ENCODE data around the gene RSRC1. TPM values are rescaled to one million over a fixed set of nuclear protein-coding genes. Genes with fewer than 3 reads are reported as not detected.
A peak's percentile ranks its signal among the peaks of the same experiment; 100 is the strongest.

Gene RSRC1
- total RNA-seq, 2 experiments from 2014 or later = 76.3 to 78.1 TPM

DNA sequence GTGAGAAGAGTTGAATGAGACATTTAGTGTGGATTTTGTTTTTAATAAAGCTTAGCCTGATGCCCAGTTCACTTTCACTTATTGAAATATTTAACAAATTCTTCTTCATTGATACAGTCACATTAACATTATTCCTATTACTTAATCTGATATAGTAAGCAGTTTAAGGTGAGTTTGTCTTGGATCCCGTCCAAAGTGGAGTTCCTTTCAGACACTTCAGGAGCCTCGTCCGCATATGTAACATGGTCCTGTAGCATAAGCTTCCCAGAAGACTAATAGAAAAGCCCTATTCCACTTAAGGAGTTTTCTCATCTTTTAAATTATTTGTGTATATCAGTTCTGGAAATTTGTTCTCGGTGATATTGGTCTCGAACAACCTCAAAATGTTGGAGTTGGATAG, 421.4 kb downstream of the RSRC1 start:
- H3K9me3 ChIP-seq (ENCODE audit: low read length) = no peaks in the 10 kb centered on the region
- TF ChIP-seq EZH2phosphoT487 (IDR thresholded peaks at IDR 0.05; ENCODE audit: borderline replicate concordance, low read depth, low read length) (no peak), CTCF (conservative IDR thresholded peaks at IDR 0.05; ENCODE audit: low read length) (no peak)
- H3K36me3 ChIP-seq (ENCODE audit: insufficient read depth, low read length) = no peaks in the 10 kb centered on the region
- no peak overlapping the region for H3K4me3 ChIP-seq (ENCODE audit: low read depth, low read length, poor library complexity, severe bottlenecking)
- H4K20me1 ChIP-seq (ENCODE audit: insufficient read depth, low read length) = no peaks in the 10 kb centered on the region
- H3K4me1 ChIP-seq (ENCODE audit: insufficient read depth, low read length, poor library complexity, severe bottlenecking) = no peaks in the 10 kb centered on the region
- H3K4me2 ChIP-seq (ENCODE audit: low read length) = no peak overlapping the region
- no peak for DNase-seq (ENCODE audit: low spot score)
- no peaks in the 10 kb centered on the region for H3K9me2 ChIP-seq (ENCODE audit: insufficient read depth, low read length)
- H3K79me2 ChIP-seq (ENCODE audit: insufficient read depth, low read depth, low read length) = no peaks in the 10 kb centered on the region
- no peak overlapping the region for H3K27ac ChIP-seq (ENCODE audit: low read depth, low read length, poor library complexity, severe bottlenecking)
- ChIA-PET CTCF (ENCODE audit: unreplicated experiment) (no interaction called here), POLR2A (no interaction called here)
- intact Hi-C loops (cut with micrococcal nuclease; ENCODE audit: unreplicated experiment) = loop anchor here (5.0 kb wide), 2 partner anchors 99 to 914 kb away; no protein-coding TSS in a partner anchor
- no TSS peak for BruUV-seq (replicated peaks)
- no peak overlapping the region for H2AFZ ChIP-seq (ENCODE audit: low read length)

DNA sequence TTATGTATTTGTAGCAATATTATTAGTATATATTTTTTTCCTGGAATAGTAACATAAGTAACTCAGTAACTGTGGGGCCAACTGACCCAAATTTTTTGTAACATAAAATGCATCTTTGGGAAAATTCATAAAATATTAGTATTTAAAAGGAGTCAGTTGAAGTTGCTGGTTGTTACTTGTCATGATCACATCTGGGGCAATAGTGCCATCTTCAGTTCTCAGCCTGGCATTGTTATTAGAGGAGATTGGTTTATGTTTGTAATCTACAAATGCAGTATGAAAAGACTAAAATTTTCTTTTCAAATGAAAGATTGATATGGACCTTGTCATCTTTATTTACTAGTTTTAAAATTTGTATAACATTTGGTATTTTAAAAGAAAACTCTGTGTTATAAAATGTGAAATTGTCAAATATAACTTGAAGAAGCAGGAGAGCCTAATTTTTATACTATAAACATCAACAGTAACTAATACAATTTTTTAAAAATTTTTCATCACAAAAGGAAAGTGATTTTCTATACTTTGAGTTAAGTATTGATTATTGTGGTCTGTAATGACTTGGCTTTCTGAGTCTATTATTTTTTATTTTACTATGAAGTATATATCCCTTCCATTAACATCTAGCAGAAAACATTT, 422.3 kb downstream of the RSRC1 start:
- no peaks in the 10 kb centered on the region for H3K79me2 ChIP-seq (ENCODE audit: insufficient read depth, low read depth, low read length)
- H3K4me3 ChIP-seq (ENCODE audit: low read depth, low read length, poor library complexity, severe bottlenecking) = no peak overlapping the region
- H3K36me3 ChIP-seq (ENCODE audit: insufficient read depth, low read length) = no peaks in the 10 kb centered on the region
- no peak overlapping the region for H3K4me2 ChIP-seq (ENCODE audit: low read length)
- DNase-seq (ENCODE audit: low spot score) = peak; percentile 29
- TF ChIP-seq CTCF (conservative IDR thresholded peaks at IDR 0.05; ENCODE audit: low read length) (peak; percentile 79), EZH2phosphoT487 (IDR thresholded peaks at IDR 0.05; ENCODE audit: borderline replicate concordance, low read depth, low read length) (no peak)
- no peak overlapping the region for H3K27ac ChIP-seq (ENCODE audit: low read depth, low read length, poor library complexity, severe bottlenecking)
- intact Hi-C loops (cut with micrococcal nuclease; ENCODE audit: unreplicated experiment) = loop anchor here (5.0 kb wide), 2 partner anchors 100 to 915 kb away; no protein-coding TSS in a partner anchor
- H3K9me2 ChIP-seq (ENCODE audit: insufficient read depth, low read length) = no peaks in the 10 kb centered on the region
- no peaks in the 10 kb centered on the region for H3K4me1 ChIP-seq (ENCODE audit: insufficient read depth, low read length, poor library complexity, severe bottlenecking)
- H4K20me1 ChIP-seq (ENCODE audit: insufficient read depth, low read length) = no peaks in the 10 kb centered on the region
- POLR2A ChIA-PET = interaction anchor here (1.3 kb wide), 1 partner anchor 84 kb away, joined by 3 read pairs; no protein-coding TSS in a partner anchor
- CTCF ChIA-PET (ENCODE audit: unreplicated experiment) = no interaction called here
- no peaks in the 10 kb centered on the region for H3K9me3 ChIP-seq (ENCODE audit: low read length)
- no peak overlapping the region for H2AFZ ChIP-seq (ENCODE audit: low read length)
- no TSS peak for BruUV-seq (replicated peaks)

DNA sequence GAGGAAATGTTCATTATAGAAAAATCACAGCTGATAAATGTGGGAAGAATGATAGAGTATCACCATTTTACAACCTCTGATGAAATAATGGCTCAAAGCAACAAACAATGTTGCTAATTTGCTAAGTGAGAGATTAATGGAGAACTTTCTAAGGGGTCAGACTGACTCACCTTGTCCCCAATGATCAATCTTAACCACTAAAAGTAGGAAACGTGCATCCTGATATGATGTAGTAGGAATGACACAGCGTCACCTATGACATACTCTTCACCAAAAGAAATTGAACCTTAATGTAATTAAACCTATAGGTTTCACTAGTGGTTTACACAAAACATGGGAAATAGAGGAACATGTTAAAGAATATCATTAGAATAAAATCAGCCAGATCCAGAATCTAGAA, 426.0 kb downstream of the RSRC1 start:
- H3K4me1 ChIP-seq (ENCODE audit: insufficient read depth, low read length, poor library complexity, severe bottlenecking) = no peaks in the 10 kb centered on the region
- H4K20me1 ChIP-seq (ENCODE audit: insufficient read depth, low read length) = no peaks in the 10 kb centered on the region
- no peaks in the 10 kb centered on the region for H3K9me3 ChIP-seq (ENCODE audit: low read length)
- H3K27ac ChIP-seq (ENCODE audit: low read depth, low read length, poor library complexity, severe bottlenecking) = no peak overlapping the region
- no peaks in the 10 kb centered on the region for H3K9me2 ChIP-seq (ENCODE audit: insufficient read depth, low read length)
- no TSS peak for BruUV-seq (replicated peaks)
- no peaks in the 10 kb centered on the region for H3K79me2 ChIP-seq (ENCODE audit: insufficient read depth, low read depth, low read length)
- no peak overlapping the region for H3K4me3 ChIP-seq (ENCODE audit: low read depth, low read length, poor library complexity, severe bottlenecking)
- ChIA-PET CTCF (ENCODE audit: unreplicated experiment) (no interaction called here), POLR2A (no interaction called here)
- H3K36me3 ChIP-seq (ENCODE audit: insufficient read depth, low read length) = no peaks in the 10 kb centered on the region
- no peak for TF ChIP-seq EZH2phosphoT487 (IDR thresholded peaks at IDR 0.05; ENCODE audit: borderline replicate concordance, low read depth, low read length)
- no peak overlapping the region for H2AFZ ChIP-seq (ENCODE audit: low read length)
- intact Hi-C loops (cut with micrococcal nuclease; ENCODE audit: unreplicated experiment) = loop anchor here (5.0 kb wide), 1 partner anchor 669 kb away; no protein-coding TSS in a partner anchor
- no peak overlapping the region for H3K4me2 ChIP-seq (ENCODE audit: low read length)
- DNase-seq (ENCODE audit: low spot score) = no peak
